HG02938 (cell line): Measurements from ENCODE around the gene SFI1.
A peak's percentile ranks its signal among the peaks of the same experiment; 100 is the strongest.
"Not testable (repeated sequence)": the region's sequence is repeated elsewhere in the genome, so short reads cannot be mapped to it uniquely, and the experiment has no call there.

Experiments used
- ATAC-seq: cut with Tn5 transposase; IDR thresholded peaks from one replicate; pipeline ENCODE4 v1.9.1; 2021; ENCODE audit warnings: mild to moderate bottlenecking, moderate library complexity; ENCODE audit not compliant: unreplicated experiment

The SFI1 gene

GRCh38 chr22:31496007-31496734, at the start of gene SFI1:
Gene SFI1 (plus strand): TSS chr22:31496536. CDS start chr22:31508285, 11,749 bp downstream.
- peak; percentile 78 for ATAC-seq

- ATAC-seq = no peak
Observed at GRCh38 chr22:31446767-31447166, 49.6 kb upstream of the SFI1 start.

GRCh38 chr22:31447337-31447736, 49.0 kb upstream of the SFI1 start:
- no peak for ATAC-seq

- no peak for ATAC-seq
Observed at GRCh38 chr22:31448382-31448781, 48.0 kb upstream of the SFI1 start.

GRCh38 chr22:31449506-31449905, 46.8 kb upstream of the SFI1 start:
- ATAC-seq = no peak

- no peak for ATAC-seq
Observed at GRCh38 chr22:31451709-31452571, 44.4 kb upstream of the SFI1 start.

GRCh38 chr22:31461699-31462098, 34.6 kb upstream of the SFI1 start:
- no peak for ATAC-seq

- ATAC-seq = no peak
Observed at GRCh38 chr22:31465307-31465706, 31.0 kb upstream of the SFI1 start.

GRCh38 chr22:31474743-31475142, 21.6 kb upstream of the SFI1 start:
- ATAC-seq = no peak

- ATAC-seq = no peak
Observed at GRCh38 chr22:31475800-31476199, 20.5 kb upstream of the SFI1 start.

GRCh38 chr22:31477329-31477728, 19.0 kb upstream of the SFI1 start:
- no peak for ATAC-seq

GRCh38 chr22:31481129-31481528, 15.2 kb upstream of the SFI1 start:
- no peak for ATAC-seq

- ATAC-seq = not testable (repeated sequence)
Observed at GRCh38 chr22:31482470-31482869, 13.9 kb upstream of the SFI1 start.

- not testable (repeated sequence) for ATAC-seq
Observed at GRCh38 chr22:31486369-31486768, 10.0 kb upstream of the SFI1 start.

GRCh38 chr22:31486951-31487350, 9.4 kb upstream of the SFI1 start:
- no peak for ATAC-seq

GRCh38 chr22:31488346-31488883, 7.9 kb upstream of the SFI1 start:
- no peak for ATAC-seq

- ATAC-seq = peak; percentile 2
Observed at GRCh38 chr22:31488988-31489617, 7.2 kb upstream of the SFI1 start.

- peak; percentile 32 for ATAC-seq
Observed at GRCh38 chr22:31489632-31490495, 6.5 kb upstream of the SFI1 start, which contains the start of gene EIF4ENIF1. Gene EIF4ENIF1 (minus strand): TSS chr22:31489842. CDS start chr22:31488718, 1,124 bp downstream.

- ATAC-seq = peak; percentile 61
Observed at GRCh38 chr22:31490496-31490925, 5.8 kb upstream of the SFI1 start.
